NCI-H1417 treated with DMSO at 0.1 percent for 48 hours (cell line): ENCODE measurements around the gene STAT4.
"Not testable (repeated sequence)": the region's sequence is repeated elsewhere in the genome, so short reads cannot be mapped to it uniquely, and the experiment has no call there.

Experiments used
- DNase-seq: peaks from one replicate; lab custom pipeline; 2025; lab: John Stamatoyannopoulos, UW

Gene STAT4

DNA sequence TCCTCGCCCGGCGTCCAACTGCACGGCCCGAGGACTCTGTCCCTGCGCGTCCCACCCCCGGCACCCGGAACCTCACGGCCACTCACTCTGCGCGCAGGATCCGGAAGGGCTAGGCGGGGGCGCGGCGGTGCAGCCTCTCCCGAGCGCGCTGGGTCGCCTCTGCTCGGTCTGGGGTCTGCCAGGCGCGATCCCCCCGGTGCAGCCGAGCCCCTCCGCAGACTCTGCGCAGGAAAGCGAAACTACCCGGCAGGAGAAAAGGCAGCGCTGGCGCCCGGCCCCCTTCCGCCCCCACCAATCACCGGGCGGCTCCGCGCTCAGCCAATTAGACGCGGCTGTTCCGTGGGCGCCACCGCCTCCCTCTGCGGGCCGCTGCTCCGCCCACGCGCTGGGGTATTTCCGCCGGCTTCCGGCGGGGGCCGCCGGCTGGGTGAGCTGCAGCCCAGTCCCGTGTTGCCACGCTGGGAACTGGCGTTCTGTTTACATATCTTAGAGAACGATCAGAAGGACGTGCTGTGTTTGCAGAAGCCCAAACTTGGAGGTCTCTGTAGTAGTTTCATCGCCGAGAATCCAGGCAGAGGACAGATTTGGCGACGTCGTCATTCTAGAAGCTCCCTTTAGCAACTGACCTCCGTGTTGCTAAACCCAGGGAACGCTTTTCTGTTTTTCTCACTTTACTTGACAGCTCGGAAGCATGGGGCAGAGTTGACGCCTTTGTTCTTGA is 136.7 kb downstream of the STAT4 start, which contains the start of gene STAT1:
Gene STAT1, minus strand, starts transcription at position 240 of the 721 bp plus-strand sequence. CDS start 4,168 bp downstream, outside the sequence.
- DNase-seq = peak; percentile 61

DNA sequence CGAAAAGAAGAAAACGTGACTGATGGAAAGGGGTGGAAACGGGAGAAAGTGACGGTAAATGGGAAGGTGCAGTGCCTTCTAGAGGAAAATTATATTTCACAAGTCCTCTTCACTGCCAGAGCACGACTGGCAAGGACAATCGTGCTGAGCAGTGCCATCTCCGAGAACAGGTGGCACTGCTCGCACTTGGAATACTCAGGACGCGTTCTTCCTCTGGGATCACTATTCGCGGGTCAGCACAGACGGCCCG is 137.2 kb downstream of the STAT4 start:
- no peak for DNase-seq

GRCh38 chr2:191012845-191013681 is 137.7 kb downstream of the STAT4 start:
- DNase-seq = no peak

GRCh38 chr2:191012346-191012745 is 138.4 kb downstream of the STAT4 start:
- no peak for DNase-seq

DNA sequence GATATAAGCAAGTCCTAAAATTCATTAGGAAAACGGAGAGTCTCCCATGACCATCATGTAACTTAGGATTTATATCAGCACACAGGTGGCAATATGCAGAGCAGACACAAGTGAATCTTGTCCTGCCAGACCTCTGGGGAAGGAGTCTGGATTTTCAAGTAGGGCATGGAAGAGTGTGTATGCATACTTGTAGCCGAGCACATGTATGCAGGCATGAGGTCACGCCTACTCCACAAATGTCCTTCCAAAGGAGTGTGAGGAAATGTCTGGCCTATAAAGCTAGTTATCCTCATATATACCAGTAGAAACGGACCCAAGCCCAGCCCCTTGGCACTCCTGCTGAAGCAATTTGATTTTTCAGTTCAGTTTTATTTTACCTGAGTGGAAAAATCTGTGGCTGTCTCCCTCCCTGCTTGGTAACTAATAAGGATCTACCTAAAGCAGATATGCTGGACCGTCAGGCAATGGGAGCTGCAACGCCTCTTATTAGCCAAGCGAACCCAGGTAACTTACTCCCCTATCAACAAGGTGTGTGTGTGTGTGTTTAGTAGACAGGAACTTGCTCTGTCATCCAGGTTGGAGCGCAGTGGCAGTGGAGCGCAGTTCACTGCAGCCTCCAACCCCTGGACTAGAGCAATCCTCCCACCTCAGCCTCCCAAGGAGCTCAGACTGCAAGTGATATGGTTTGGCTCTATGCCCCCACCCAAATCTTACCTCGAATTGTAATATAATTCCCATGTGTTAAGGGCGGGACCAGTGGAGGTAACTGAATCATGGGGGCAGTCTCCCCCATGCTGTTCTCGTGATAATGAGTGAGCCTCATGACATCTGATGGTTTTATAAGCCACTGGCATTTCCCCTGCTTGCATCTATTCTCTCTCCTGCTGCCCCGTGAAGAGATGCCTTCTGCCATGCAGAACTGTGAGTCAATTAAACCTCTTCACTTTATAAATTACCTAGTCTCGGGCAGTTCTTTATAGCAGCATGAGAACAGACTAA is 139.6 kb downstream of the STAT4 start:
- no peak for DNase-seq

DNA sequence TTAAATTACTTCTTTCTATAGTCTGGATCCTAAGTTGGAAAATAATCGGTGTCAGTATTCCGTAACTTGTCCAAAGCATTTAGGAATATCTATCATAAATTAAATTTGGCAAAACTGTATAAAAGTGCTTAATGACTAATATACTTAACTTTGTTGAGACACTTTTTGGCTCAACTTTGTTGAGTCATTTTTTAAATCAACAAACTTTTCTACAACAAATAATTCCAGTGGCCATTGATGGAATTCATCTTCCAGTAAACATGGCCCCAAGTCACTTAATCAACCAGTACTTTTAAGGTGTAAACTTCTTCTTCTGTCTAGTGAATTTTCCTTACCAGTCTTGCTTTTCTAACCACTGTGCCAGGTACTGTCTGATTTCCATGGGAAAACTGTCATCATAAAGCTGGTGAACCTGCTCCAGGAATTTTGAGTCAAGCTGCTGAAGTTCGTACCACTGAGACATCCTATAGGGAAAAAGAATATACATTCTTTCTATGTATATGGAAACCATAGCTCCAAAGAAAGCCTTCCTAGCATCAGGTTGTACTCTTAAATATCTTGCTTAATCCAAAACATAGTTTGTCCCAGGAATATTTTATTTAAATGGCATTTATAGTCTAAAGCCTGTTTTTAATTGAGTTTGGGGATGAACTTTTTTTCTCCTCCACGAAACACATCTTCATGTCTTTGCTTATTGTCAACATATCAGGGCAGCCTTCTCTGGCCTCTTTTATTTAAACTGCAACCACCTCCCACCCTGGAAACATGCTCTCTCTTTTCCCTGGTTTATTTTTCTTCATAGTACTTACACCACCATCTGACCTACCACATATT is 141.0 kb downstream of the STAT4 start:
- DNase-seq = no peak

GRCh38 chr2:191008286-191008685 is 142.5 kb downstream of the STAT4 start:
- DNase-seq = no peak

DNA sequence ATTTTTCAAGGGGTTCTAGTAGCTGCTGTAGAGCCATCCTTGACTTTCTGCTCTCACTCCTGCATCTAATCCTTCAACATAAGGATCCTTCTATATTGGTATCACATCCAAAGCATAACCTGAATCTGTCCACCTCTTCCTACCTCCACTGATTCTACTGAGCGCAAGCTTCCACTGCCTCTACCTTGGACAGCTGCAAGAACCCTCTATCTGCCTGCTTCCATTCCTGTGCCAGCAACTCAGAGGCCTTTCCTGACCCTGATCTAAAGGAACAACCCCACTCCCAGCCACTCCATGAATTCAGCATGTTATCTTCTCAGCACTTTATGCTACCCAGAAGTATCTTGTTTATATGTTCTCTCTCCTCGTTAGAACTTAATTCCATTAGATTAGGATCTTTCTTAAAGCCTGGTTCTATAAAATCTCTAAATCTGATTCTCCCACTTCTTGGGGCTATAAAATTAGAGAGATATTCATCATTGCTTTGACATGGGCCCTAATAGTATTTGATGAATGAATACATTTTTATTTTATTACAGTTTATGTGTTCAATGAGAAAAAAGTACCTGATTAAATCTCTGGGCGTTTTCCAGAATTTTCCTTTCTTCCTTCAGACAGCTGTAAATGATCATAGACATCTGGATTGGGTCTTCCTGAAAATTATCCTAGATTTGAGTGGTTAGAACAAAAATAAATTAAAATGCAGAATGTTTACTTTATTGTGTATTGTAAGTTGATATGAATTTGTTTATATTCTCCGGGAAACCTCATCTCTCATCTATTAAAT is 143.6 kb downstream of the STAT4 start:
- no peak for DNase-seq

DNA sequence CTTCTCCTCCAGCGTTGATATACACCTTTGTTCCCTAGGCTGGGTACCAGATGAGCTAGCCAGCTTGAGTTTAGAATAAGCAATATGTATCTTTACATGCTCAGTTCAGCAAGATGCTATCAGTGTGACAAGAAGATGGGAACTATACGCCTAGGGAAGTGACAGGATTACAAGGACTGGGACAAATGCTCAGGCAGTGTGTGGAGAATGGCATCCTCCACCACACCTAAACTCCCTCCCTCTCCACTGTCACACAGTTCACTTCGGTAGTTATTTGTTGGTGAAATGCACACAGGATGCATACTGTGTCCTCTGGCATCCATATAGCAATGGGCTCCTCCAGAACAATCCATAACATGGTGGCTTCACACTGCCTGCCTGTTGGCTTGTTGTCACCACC is 144.5 kb downstream of the STAT4 start:
- DNase-seq = no peak

DNA sequence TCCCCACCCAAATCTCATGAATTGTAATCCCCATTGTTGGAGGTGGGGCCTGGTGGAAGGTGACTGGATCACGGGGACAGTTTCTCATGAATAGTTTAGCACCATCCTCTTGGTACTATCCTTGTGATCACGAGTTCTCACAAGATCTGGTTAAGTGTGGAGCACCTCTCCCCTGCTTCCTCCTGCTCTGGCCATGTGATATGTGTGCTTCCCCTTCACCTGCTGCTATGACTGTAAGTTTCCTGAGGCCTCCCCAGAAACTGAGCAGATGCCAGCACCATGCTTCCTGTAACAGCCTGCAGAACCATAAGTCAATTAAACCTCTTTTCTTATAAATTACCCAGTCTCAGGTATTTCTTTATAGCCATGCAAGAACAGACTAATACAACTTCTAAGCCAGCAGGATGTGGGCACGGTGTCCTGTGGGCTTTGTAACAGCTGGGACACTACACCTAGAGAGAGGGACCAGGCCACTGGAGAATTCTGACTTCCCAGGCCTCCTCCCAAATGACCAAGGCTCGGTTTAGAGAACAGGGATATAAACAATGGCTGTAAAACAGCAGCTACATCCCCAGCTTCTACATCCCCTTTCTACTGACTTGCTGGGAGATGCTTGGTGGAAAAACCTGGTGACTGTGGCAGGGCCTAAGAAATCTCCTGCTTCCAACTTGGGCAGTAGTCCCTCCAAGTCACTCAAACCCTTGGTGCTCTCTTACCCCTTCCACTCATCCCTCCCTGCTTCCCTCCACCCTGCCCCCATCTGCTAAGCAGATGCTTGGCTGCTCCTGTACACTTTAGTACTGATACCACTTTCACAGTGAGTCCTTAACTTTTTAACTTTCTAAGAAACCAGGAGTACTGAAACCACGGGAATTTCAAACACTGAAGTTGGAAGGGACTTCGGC is 147.1 kb downstream of the STAT4 start:
- no peak for DNase-seq

- no peak for DNase-seq
Observed at GRCh38 chr2:191001624-191002023, 149.2 kb downstream of the STAT4 start.

DNA sequence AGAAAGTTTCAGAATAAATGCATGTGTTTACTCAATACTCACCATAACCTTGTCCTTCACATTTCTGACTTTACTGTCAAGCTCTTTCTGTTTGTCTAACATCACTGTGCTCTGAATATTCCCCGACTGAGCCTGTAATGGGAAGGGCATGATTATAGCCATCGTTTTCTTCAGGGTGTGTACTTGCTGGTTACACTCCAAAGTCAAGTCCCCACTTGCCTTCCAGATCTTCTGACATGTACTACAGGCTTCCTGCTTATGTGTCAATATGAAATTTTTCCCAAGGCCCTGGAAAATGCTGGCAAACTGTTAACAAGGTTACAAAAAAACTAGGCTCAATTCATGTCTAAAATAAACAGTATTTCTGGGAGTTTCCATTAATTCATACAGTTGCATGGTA is 149.8 kb downstream of the STAT4 start:
- no peak for DNase-seq

DNA sequence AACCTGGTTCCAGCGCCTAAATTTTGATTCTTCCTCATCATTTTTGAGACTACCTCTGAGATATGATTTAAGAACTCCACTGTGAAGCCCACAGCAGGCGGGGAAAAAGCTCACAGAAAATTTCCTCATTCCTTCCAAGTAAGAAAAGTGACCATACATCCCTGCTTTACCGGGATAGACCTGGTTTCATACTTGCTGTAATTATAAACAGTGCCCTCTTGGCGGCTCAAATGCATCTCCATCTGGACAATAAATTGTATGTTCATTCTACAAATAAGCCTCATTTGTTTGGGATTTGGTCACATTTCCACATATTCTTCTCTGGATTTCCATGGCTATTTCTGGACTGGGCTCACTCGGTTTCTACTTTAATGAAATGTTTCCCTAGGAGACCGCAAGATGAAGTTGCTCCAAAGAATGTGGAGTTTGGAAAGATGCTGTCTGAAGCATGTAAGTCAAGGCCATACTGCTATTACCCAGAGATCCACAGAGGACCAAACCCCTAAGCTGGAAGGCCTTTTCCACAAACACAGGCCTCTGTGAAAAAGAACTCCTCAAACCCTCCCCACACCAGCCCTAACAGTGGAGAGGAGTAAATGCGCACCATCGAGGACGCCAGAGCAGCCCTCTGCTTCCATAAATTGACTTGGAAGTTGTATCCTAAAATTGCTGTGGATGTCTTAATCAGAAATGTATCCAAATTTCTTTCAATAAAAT is 150.7 kb downstream of the STAT4 start:
- DNase-seq = no peak

DNA sequence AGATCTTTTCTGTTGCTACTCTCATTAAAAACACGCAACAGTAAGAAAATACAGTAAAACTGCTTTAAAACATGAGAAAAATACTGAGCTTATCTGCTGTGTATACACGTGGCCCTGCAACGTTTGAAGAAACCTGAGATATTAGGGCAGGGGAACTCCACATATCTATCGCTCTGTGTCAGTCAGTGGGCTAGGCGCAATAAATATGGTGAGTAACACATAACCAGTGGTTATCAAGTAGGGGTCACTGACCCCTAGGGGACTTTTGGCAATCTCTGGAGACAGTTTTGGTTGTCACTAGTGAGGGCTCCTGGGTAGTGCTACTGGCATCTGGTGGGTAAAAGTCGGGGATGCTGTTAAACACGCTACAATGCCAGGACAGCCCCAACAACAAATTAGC is 151.7 kb downstream of the STAT4 start:
- no peak for DNase-seq

DNA sequence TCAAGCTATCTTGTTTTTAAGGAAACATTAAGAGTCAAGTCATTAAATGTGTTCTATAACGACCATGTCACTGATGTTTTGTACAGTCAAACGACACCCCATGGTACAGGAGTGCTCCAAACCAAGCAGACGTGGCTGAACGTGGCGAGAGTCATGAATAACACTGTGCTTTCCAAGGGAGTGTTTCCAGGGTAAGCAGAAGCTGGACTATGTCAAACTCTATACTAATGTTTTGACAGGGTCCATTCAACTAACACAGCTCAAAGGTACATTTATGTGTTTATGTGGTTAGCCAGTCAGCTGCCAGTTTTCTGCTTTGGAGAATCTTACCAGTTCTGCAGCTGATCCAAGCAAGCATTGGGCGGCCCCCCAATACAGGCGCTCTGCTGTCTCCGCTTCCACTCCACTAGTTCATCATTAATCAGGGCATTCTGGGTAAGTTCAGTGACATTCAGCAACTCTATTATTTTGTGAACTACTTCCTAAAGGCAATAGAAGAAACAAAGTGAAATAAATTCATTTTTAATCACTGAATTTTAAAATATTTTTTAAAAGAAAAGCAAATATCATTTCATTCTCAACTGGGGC is 153.2 kb downstream of the STAT4 start:
- DNase-seq = no peak

- no peak for DNase-seq
Observed at GRCh38 chr2:190996947-190997346, 153.8 kb downstream of the STAT4 start.

DNA sequence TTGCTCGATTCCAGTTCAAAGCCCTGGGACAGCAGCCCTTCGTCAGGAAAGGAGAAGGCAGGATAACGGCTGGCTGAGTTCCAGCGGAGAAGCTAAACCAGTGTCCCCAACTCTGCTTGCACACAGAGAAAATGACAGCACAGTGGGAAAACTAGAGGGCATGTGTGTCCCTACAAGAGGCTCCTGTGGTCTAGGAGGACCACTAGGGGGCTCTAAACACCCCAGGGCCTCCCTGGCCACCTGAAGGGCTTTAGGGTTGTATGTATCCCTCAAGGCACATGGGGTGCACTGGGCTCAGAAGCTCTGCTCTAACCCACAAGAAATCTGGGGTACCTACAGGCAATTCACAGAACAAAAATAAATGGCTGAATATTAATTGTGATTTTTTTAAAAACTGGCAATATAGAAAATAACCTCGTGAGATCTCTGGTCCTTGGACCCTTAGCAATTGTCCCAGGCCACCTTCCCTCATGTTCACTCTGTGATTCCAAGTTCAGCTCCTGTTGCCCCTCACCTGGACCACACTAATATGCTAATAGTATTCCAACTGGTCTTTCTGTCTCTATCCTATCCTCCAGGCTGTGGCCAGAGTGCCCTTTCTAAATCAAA is 154.4 kb downstream of the STAT4 start:
- no peak for DNase-seq

GRCh38 chr2:190995315-190995714 is 155.5 kb downstream of the STAT4 start:
- DNase-seq = not testable (repeated sequence)
